Measurements from ENCODE around the gene FOXK1.

DNA sequence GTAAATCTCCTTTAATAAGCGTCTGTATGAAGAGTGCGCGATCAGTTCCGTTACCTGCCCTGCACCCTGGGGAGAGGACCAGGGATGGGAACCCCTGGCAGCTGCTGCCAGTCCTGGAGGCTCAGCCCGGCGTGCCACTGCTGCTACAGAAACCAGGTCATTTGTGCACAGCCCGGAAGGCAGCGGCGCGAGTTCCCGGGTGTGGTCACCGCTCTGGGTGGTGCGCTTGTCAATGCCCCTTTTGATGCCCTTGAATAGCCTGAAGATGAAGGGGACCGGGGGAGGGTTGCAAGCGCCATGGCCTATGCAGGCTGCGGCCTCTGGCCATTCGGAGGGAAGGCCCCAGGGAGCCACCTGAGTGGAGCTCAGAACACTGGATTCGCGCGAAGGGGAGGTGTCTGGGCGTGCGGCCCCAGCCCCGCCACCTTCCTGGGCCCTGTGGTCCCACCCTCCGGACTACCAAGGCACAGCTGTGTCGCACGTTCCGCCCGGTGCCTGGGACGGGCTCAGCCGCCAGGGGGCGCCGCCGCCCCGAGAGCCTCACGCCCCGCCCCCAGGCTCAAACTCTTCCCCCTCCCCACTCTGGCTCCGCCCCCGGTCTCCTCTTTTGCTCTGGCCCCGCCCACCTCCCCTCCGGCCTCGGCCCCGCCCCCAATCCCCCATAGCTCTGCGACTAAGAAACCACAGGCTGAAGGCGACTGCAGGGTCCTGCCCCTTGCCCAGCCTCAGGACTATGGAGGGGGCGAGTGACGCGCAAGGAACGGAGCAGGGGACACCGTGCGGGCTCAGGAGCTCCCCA lies 109.8 kb downstream of the FOXK1 start:
- TF ChIP-seq, protein P1, sequence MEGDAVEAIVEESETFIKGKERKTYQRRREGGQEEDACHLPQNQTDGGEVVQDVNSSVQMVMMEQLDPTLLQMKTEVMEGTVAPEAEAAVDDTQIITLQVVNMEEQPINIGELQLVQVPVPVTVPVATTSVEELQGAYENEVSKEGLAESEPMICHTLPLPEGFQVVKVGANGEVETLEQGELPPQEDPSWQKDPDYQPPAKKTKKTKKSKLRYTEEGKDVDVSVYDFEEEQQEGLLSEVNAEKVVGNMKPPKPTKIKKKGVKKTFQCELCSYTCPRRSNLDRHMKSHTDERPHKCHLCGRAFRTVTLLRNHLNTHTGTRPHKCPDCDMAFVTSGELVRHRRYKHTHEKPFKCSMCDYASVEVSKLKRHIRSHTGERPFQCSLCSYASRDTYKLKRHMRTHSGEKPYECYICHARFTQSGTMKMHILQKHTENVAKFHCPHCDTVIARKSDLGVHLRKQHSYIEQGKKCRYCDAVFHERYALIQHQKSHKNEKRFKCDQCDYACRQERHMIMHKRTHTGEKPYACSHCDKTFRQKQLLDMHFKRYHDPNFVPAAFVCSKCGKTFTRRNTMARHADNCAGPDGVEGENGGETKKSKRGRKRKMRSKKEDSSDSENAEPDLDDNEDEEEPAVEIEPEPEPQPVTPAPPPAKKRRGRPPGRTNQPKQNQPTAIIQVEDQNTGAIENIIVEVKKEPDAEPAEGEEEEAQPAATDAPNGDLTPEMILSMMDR (IDR thresholded peaks at IDR 0.05) = peak; percentile 99
- no peak for TF ChIP-seq ZFX (IDR thresholded peaks at IDR 0.05; ENCODE audit: borderline replicate concordance)

All from 22Rv1 (cell line).